H1 (cell line): ENCODE measurements around the gene JTB. TPM values are rescaled to one million over a fixed set of nuclear protein-coding genes. Genes with fewer than 3 reads are reported as not detected.

Source experiments
- BACH1 ChIP-seq: IDR thresholded peaks from 2 replicates; pipeline ENCODE4 v1.6.1; 2012; ENCODE audit warnings: low read length, improper control_type of control experiment
- KDM1A ChIP-seq: fragments of 200-600, 300-600 bp; sonication (generic); IDR thresholded peaks from 2 replicates; pipeline ENCODE4 v1.7.1; 2016; ENCODE audit warnings: mild to moderate bottlenecking, low read length, borderline replicate concordance
- KDM5A ChIP-seq: fragments of 200-600 bp; IDR thresholded peaks from 2 replicates; pipeline ENCODE4 v1.7.1; 2012; ENCODE audit warnings: mild to moderate bottlenecking, low read length, inconsistent platforms, mixed read lengths
- SIRT6 ChIP-seq: IDR thresholded peaks from one replicate; pipeline ENCODE4 v1.7.1; 2012; ENCODE audit warnings: low read length, inconsistent platforms
- SRF ChIP-seq: IDR thresholded peaks from 2 replicates; pipeline ENCODE4 v1.6.1; 2011; ENCODE audit warnings: mild to moderate bottlenecking, low read depth, low read length, moderate library complexity
- TAF1 ChIP-seq: IDR thresholded peaks from 2 replicates; pipeline ENCODE4 v1.6.1; 2011; ENCODE audit warnings: mild to moderate bottlenecking, low read depth, low read length
- polyA plus RNA-seq, 7 experiments: library from polyadenylated mRNA; depleted of rRNA in 3 of 7; stranded (reverse) in 5 of 7; unstranded in 2 of 7; fragments of >200 nt in 5 of 7; fragments of 200-250 nt in 2 of 7; gene quantifications; 1 replicate in 5 of 7; 2 replicates in 1 of 7; 4 replicates in 1 of 7; pipeline versions ENCODE4 v1.2.1 to v1.2.3, GENCODE V29; 2011 to 2013; ENCODE audit warnings: missing spikeins in 2 of 7, mixed read lengths in 2 of 7
- total RNA-seq: library from RNA; stranded (reverse); fragmentation: NEBNext Ultra II Directional; extraction: Animal tissue kit (Norgen Biotek cat#: 25700); gene quantifications from 2 replicates; pipeline ENCODE4 v1.2.1, GENCODE V29; 2021
- TF ChIP-seq, protein P1 (sequence below): fragments of 300-600 bp; sonication (generic); IDR thresholded peaks from 2 replicates; pipeline ENCODE4 v1.7.1; 2012; ENCODE audit warnings: low read length, moderate library complexity, mild to moderate bottlenecking, inconsistent platforms; ENCODE audit not compliant: insufficient replicate concordance

JTB gene
- total and polyA plus RNA-seq, 2 of the 8 experiments (the other 6 are each of a cell fraction or from before 2014, with no cell fraction given): 91.1 to 122 TPM

GRCh38 chr1:153928245-153928644 lies 49.2 kb downstream of the JTB start (continued):
- TF ChIP-seq, protein P1, sequence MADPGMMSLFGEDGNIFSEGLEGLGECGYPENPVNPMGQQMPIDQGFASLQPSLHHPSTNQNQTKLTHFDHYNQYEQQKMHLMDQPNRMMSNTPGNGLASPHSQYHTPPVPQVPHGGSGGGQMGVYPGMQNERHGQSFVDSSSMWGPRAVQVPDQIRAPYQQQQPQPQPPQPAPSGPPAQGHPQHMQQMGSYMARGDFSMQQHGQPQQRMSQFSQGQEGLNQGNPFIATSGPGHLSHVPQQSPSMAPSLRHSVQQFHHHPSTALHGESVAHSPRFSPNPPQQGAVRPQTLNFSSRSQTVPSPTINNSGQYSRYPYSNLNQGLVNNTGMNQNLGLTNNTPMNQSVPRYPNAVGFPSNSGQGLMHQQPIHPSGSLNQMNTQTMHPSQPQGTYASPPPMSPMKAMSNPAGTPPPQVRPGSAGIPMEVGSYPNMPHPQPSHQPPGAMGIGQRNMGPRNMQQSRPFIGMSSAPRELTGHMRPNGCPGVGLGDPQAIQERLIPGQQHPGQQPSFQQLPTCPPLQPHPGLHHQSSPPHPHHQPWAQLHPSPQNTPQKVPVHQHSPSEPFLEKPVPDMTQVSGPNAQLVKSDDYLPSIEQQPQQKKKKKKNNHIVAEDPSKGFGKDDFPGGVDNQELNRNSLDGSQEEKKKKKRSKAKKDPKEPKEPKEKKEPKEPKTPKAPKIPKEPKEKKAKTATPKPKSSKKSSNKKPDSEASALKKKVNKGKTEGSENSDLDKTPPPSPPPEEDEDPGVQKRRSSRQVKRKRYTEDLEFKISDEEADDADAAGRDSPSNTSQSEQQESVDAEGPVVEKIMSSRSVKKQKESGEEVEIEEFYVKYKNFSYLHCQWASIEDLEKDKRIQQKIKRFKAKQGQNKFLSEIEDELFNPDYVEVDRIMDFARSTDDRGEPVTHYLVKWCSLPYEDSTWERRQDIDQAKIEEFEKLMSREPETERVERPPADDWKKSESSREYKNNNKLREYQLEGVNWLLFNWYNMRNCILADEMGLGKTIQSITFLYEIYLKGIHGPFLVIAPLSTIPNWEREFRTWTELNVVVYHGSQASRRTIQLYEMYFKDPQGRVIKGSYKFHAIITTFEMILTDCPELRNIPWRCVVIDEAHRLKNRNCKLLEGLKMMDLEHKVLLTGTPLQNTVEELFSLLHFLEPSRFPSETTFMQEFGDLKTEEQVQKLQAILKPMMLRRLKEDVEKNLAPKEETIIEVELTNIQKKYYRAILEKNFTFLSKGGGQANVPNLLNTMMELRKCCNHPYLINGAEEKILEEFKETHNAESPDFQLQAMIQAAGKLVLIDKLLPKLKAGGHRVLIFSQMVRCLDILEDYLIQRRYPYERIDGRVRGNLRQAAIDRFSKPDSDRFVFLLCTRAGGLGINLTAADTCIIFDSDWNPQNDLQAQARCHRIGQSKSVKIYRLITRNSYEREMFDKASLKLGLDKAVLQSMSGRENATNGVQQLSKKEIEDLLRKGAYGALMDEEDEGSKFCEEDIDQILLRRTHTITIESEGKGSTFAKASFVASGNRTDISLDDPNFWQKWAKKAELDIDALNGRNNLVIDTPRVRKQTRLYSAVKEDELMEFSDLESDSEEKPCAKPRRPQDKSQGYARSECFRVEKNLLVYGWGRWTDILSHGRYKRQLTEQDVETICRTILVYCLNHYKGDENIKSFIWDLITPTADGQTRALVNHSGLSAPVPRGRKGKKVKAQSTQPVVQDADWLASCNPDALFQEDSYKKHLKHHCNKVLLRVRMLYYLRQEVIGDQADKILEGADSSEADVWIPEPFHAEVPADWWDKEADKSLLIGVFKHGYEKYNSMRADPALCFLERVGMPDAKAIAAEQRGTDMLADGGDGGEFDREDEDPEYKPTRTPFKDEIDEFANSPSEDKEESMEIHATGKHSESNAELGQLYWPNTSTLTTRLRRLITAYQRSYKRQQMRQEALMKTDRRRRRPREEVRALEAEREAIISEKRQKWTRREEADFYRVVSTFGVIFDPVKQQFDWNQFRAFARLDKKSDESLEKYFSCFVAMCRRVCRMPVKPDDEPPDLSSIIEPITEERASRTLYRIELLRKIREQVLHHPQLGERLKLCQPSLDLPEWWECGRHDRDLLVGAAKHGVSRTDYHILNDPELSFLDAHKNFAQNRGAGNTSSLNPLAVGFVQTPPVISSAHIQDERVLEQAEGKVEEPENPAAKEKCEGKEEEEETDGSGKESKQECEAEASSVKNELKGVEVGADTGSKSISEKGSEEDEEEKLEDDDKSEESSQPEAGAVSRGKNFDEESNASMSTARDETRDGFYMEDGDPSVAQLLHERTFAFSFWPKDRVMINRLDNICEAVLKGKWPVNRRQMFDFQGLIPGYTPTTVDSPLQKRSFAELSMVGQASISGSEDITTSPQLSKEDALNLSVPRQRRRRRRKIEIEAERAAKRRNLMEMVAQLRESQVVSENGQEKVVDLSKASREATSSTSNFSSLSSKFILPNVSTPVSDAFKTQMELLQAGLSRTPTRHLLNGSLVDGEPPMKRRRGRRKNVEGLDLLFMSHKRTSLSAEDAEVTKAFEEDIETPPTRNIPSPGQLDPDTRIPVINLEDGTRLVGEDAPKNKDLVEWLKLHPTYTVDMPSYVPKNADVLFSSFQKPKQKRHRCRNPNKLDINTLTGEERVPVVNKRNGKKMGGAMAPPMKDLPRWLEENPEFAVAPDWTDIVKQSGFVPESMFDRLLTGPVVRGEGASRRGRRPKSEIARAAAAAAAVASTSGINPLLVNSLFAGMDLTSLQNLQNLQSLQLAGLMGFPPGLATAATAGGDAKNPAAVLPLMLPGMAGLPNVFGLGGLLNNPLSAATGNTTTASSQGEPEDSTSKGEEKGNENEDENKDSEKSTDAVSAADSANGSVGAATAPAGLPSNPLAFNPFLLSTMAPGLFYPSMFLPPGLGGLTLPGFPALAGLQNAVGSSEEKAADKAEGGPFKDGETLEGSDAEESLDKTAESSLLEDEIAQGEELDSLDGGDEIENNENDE: no peak
- TF ChIP-seq SRF (no peak), SIRT6 (no peak), KDM1A (no peak), BACH1 (no peak), KDM5A (no peak), TAF1 (no peak)
